H54 (cell line): Measurements from ENCODE around the gene GOLGA2.
A peak's percentile ranks its signal among the peaks of the same experiment; 100 is the strongest.

Experiments
- DNase-seq: peaks from one replicate; pipeline ENCODE4 v3.0.0; 2011; ENCODE audit warnings: low spot score, mixed read lengths; ENCODE audit not compliant: insufficient read length
- FAIRE-seq: peaks from 3 replicates; lab custom pipeline; 2011; peaks lifted over from hg19 to GRCh38; lab: Jason Lieb, UNC
- POLR2A ChIP-seq: IDR thresholded peaks from 2 replicates; pipeline ENCODE4 v1.6.1; 2011; ENCODE audit warnings: low read depth, mild to moderate bottlenecking, low read length

The GOLGA2 gene

DNA sequence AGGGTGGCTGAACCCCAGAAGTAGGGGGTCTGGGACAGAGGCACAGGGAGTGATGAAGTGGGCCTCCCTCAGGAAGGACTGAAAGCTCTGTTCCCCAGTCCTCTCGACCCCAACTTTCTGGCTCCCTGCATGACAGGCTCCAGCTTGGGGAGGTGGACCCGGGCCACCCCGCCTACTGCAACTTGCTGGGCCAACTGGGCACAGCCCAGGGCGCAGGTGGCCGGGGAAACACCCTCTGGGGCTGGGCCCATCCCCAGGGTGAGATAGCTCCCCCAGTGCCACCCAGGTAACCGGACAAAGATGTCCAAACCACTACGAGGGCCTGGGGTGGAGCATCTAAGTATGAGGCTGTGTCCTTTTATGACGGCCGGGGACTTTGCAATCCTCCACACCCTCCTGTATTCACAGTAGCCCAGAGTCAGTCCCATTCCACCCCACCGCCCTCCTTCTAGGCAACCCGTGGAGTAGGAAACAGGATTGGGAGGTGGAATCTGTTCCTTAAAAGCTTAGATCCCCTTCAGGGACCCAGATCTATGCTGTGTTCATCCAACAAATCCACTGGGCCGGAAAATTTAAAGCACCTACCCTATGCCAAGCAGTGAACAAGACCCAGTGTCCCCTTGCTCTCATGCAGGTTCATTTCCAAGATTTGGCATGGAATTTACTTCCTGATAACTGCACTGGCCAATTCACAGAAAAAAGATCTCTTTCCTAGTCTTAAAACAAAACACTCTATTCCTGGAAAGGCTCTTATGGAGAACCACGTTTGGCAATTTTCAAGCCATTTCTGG is 52.7 kb downstream of the GOLGA2 start:
- DNase-seq, result no peak
- no peak for FAIRE-seq
- TF ChIP-seq POLR2A, result no peak

- TF ChIP-seq POLR2A, result no peak
- DNase-seq (no peak), FAIRE-seq (no peak)
Observed at GRCh38 chr9:128222026-128222425, 53.8 kb downstream of the GOLGA2 start.

GRCh38 chr9:128219831-128220230 is 56.0 kb downstream of the GOLGA2 start:
- FAIRE-seq (no peak), DNase-seq (no peak)
- no peak for TF ChIP-seq POLR2A

DNA sequence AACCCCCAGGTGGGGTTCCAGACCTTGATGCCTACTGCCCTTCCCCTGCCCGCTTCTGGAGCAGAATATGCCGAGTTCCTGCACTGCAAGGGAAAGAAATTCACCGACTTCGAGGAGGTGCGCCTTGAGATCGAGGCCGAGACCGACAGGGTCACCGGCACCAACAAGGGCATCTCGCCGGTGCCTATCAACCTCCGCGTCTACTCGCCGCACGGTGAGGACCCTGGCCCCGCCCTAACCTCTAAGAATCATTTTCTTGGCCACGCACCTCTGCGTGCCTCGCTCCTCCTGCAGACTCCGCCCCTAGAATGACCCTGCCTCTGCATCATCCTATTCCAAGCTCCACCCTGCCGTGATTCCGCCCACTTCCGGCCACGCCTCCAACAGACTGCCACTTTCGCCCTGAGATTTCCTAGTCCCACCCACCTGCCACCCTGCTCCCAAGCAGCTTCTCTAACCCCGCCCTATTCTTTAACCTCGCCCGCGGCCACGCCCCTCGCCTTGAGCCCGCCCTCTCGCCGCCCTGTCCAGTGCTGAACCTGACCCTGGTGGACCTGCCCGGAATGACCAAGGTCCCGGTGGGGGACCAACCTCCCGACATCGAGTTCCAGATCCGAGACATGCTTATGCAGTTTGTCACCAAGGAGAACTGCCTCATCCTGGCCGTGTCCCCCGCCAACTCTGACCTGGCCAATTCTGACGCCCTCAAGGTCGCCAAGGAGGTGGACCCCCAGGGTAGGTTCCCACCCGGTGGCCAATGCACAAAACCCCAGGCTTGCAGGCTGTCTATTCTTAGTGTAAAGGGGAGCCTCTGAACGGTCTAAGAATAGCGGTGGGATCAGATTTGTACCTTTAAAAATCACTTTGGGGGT is 57.1 kb downstream of the GOLGA2 start:
- DNase-seq (peak; percentile 75), FAIRE-seq (no peak)

GRCh38 chr9:128218172-128218517 is 57.7 kb downstream of the GOLGA2 start:
- no peak for TF ChIP-seq POLR2A
- DNase-seq (no peak), FAIRE-seq (no peak)

More for the DNA sequence above, 57.1 kb downstream of the GOLGA2 start:
- no peak for TF ChIP-seq POLR2A

GRCh38 chr9:128216781-128217553 is 58.8 kb downstream of the GOLGA2 start:
- FAIRE-seq (no peak), DNase-seq (no peak)
- TF ChIP-seq POLR2A, result no peak

- DNase-seq (no peak), FAIRE-seq (no peak)
- TF ChIP-seq POLR2A, result no peak
Observed at GRCh38 chr9:128215491-128216409, 60.1 kb downstream of the GOLGA2 start.

- peak; percentile 72 for DNase-seq
- no peak for FAIRE-seq
- TF ChIP-seq POLR2A, result no peak
Observed at GRCh38 chr9:128214571-128215490, 61.0 kb downstream of the GOLGA2 start.

- TF ChIP-seq POLR2A, result no peak
- FAIRE-seq (no peak), DNase-seq (no peak)
Observed at GRCh38 chr9:128213746-128214497, 61.9 kb downstream of the GOLGA2 start.

DNA sequence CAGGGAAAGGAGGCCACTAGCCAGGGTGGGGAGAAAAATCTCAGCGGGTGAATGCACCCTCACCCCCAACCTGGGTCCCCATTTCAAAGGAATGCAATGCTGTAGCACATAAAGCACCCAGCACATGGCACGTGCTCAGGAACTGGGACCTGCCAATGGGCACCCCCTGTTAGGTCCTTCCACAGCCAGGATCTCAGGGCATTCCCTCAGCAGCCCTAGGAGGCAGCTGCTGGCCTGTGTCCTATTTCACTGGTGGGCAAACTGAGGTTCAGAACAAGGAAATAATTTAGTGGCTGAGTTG is 63.9 kb downstream of the GOLGA2 start:
- DNase-seq, result no peak
- FAIRE-seq, result no peak
- TF ChIP-seq POLR2A, result no peak

DNA sequence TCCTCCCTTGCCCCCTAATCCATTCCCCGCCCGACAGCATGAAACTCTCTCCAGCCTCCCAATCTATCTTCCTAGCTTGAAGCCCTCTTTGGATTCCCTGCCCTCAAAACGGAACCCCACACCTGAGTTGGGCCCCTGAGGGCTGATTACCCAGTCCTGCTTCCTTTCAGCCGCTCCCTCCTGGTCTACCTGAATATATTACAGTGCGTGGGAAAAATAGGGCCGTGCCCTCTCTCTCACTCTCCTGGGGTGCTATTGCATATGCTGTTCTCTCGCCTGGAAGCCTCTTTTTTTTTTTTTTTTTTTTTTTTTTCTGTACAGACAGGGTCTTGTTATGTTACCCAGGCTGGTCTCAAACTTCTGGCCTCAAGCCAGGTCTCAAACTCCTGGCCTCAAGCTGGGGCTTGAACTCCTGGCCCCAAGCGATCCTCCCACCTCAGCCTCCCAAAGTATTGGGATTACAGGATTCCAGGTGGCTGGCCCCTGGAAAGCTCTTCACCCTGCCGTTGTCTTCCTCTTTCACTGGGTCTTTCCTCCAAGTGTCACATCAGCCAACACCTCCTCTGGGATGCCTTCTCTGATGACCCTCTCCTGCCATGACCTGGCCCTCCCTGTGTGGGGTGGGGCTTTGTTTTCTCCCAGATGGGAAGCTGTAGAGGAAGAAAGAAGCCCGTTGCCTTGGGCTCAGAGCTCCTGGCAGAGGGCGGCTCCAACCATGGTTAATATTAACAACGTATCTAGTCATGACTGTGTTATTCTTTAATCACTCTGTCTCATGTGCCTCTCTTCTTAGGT is 64.4 kb downstream of the GOLGA2 start:
- no peak for DNase-seq
- no peak for TF ChIP-seq POLR2A
- no peak for FAIRE-seq
